Inferior parietal cortex (tissue), 1 donor: ENCODE results near the gene DIPK1A.
"Not testable (repeated sequence)": the region's sequence is repeated elsewhere in the genome, so short reads cannot be mapped to it uniquely, and the experiment has no call there.

Source experiments
- DNase-seq: peaks from one replicate; pipeline ENCODE4 v3.0.0-alpha.2; 2016; ENCODE audit errors: extremely low spot score

DIPK1A gene

DNA sequence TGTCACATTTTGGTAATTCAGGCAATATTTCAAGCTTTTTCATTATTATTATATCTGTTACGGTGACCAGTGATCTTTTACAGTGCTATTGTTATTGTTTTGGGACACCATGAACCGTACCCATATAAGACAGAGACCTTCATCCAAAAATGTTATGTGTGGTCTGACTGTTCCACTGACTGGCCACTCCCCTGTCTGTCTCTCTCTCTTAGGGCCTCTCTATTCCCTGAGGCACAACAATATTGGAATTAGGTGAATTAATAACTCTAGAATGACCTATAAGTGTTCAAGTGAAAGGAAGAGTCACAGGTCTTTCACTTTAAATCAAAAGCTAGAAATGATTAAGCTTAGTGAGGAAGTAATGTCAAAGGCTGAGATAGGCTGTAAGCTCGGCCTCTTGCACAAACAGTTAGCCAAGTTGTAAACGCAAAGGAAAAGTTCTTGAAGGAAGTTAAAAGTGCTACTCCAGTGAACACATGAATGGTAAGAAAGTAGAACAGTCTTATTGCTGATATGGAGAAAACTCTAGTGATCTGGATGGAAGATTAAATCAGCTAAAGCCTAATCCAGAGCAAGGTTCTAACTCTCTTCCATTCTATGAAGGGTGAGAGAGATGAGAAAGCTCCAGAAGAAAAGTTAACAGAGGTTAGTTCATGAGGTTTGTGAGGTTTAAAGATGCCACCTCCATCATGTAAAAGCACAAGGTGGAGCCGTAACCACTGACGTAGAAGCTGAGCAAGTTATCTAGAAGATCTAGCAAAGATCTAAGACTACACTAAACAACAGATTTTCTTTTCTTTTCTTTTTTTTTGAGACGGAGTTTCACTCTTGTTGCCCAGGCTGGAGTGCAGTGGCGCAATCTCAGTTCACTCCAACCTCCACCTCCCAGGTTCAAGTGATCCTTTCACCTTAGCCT is 19.7 kb upstream of the DIPK1A start:
- no peak for DNase-seq

DNA sequence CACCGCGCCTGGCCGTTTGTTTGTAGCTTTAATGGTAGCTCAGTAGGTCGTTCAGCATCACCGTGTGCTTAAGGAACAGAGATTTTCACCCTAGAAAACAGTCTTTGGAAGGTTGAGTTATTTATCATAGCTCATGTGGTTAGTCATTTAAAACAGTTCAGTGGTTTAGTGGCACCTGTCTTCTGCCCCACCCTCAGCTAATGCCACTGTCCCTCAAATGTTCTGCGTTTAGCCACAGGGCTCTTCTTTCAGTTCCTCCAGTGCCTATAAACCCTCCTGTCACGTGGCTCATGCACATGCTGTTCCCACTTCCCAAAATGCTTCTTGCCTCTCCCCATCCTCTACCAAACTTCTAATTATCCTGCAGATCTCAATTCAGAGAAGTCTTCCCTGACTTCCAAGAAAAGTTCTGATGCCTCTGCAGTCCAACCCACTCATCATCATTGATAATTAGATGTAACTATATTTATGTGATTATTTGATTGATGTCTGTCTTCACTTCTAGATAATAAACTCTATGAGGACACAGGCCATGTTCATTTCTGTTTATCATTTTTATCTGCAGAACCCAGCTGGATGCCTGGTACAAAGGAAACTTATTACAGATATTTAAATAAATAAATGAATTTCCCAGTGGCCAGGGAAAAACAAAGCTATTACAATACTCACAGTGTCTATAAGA is 14.4 kb upstream of the DIPK1A start:
- DNase-seq: no peak

DNA sequence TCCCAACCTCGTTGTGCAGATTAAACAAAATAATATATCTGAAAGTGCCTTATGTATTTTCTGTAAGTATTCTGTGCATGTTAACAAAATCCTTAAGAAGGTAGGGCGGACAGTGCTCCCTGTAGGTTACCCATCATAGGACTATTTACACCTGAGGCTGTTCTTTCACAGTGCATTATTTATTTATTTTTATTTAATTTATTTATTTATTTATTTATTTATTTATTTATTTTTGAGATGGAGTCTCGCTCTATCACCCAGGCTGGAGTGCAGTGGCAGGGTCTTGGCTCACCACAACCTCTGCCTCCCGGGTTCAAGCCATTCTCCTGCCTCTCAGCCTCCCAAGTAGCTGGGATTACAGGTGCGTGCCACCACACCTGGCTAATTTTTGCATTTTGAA is 12.8 kb upstream of the DIPK1A start:
- DNase-seq: not testable (repeated sequence)

DNA sequence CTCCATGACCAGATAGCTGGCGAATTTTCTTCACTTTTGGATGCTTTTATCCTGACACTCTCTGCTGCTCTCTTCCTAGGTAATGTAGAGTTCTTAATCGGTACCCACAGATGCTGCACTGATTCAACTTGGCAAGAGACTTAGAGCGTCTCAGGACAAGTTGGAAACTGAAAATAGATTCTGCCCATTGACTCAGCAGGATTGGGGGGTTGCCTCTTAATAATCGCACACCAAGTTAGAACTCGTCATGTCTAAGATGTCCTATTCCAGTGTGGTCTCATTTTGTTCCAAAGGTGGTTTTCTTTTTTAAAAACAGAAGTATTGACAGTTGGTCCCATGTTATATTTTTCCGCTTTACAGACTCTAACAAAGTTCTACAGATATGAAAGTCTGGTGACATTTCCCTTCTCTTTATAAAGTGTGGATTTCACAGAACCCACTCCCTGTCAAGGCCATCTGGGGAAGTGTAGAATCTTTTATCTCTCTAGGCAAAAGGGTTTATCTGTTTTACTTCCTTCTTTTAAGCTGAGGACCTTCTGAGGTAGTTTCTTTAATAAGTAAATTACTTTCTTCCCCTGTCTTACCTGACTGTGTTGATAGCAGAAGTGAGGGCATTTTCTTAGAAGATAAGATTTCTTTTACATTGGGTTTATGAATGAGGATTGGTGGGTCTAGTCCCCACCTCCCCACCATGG is 12.1 kb upstream of the DIPK1A start:
- no peak for DNase-seq

DNA sequence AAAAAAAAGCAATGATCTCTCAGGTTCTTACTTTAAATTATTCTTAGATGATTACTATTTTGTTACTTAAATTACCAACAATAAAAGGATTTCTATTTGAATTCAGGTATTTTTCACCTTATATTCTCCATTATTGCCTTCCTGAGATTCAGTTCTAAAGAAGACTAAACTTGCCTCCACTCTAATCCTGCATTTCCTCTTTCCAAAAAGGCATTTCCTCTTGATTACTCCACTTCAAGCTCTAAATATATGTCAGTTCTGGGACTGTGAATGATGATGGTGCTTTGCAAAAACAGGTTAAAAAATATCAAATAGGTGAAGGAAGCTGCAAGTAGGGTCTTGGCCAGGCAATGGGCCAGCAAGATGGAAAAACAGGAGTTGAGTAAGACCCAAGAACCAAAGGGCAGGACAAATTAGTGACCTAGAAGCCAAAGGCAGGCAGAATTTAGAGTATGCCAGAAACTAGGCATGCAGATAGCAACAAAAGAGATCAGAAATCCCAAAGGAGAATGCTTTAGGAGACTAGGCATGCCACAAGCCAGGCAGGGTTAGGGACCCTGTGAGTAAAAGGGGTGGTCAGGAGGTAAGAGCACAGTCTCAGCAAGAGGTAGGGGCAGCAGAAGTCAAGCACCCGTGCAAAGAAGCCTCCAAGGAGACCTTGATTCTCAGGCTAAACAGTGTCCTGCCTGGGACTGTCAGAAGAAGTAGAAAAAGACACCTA is 11.3 kb upstream of the DIPK1A start:
- DNase-seq: no peak

DNA sequence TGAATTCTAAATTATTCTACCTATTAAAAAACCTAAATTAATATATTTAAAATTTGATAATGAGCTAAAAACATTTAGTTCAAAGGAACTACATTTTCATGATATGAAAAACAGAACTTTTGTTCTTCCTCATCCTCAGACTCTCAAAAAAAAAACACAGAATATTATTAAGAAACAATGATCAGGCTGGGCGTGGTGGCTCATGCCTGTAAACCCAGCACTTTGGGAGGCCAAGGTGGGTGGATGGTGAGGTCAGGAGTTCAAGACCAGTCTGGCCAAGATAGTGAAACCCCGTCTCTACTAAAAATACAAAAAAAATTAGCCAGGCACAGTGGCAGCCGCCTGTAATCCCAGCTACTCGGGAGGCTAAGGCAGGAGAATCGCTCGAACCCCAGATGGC is 10.7 kb upstream of the DIPK1A start:
- not testable (repeated sequence) for DNase-seq

DNA sequence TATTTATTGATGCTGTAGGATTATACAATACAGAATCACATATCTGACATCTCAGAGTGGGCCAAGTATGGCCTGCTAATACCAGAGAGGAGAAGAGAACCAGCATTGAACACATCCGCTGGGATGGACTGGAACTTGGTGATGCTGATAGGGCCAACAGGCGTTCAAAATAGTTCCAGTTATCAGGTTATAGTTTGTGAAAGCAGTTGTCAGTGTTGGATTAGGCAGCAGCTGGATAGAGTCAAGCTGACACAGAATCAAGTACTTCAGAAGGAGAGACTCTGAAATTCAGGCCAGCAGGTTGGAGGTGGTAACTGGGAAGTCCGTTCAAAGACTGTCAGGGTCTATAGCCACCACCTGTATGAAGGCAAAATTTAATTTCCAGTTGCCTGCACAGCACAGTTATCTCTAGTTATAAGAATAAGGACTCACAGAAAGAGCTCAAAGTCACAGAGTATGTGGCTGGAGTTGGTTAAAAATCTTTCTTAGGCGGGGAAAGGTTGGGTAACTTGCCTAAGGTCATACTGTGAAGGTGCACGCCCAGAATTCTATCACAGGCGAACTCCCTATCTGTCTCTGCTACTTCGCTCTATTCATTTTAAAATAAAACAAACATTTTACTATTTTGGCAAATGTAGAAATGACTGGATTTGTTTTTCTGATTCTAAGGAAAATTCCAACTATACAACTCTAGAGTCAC is 9.9 kb upstream of the DIPK1A start:
- DNase-seq: no peak

DNA sequence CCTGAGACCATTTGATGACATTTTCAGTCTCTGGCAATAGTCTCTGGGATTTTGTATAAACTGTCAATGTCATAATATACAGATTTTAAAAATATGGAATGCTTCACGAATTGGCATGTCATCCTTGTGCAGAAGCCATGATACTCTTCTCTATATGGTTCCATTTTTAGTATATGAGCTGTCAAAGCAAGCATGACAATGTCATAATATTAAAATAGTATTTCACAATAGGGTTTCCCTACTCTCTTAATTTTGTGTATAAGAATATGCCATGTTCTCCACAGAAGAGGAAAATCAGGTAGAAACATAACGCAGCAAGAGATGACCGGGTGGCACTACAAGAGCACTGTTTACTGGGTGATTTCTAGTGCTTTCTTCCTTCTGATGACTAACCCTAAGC is 8.3 kb upstream of the DIPK1A start:
- DNase-seq: no peak

DNA sequence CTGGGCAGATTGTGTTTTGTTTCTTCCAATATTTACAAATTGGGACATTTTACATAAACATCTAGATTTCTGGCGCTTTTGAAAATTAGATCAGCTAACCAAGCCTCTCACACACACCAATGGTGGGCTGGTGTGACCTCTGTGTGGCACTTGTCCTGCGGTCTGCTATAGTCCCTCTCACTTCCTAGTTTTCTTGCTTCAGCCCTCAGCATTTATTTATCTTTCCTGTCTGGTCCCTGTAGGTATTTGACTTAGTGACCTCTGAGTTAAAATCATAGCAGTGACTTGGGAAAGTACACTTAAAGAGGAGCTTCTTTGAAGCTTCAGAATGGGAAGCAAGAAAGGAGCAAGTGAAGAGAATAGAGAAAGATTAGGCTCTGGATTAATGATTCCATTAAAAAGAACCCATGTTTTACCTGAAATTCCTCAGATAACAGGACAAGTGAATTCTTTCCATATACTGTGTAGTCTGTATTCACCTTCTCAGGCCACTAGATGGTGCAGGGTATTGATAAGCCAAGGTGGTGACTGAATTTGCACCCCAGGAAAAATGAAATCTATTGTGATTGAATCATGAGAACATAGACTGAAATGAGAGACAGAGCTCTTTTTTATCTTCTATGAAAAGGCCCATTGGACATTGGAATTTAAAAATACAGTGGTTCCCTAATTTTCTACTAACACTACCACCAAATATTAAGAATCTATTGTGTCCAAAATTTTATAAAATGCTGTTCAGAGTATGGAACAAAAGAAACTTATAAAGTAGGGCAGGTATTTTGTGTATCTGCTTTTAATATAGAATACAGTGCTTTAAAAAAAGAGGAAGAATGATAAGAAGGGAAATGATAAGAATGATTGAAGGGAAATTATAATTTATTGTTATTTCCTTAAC is 7.1 kb upstream of the DIPK1A start:
- no peak for DNase-seq

DNA sequence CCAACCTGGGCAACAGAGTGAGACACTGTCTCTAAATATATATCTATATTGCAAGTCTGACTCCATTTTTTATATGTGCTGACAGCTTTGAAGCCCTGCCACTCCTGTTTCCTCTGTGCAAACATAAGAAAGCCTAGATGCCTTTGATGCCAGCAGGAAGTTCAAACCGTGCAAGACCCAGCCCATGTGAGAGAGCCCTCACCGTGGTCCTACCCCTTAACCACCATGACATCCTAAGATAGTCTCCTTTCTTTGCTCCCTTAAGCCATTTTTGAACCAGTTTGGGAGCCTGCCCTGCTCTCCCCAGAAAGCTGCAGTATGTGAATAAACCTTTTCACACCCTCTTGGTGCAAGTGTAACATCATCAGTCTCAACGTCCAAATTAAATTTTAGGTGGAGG is 3.7 kb upstream of the DIPK1A start:
- DNase-seq: no peak

DNA sequence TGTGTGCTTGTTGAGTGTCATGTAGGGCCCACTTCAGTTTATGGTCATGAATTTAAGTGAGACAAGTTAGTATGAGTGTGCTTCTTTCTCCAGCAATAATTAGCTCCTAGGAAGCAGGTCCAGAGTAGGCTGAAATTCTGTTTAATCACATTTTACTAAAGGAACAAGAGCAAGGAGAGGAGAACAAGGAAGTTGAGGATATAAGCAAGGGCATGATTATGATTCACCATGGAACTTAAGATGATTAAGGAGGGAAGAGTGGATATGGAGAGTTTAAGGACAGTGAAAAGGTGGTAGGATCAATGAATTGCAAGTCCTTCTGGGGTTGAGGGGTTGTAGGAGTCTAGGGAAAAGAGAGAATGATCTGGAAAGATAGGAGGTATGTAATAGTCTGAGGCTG is 3.1 kb upstream of the DIPK1A start:
- no peak for DNase-seq

DNA sequence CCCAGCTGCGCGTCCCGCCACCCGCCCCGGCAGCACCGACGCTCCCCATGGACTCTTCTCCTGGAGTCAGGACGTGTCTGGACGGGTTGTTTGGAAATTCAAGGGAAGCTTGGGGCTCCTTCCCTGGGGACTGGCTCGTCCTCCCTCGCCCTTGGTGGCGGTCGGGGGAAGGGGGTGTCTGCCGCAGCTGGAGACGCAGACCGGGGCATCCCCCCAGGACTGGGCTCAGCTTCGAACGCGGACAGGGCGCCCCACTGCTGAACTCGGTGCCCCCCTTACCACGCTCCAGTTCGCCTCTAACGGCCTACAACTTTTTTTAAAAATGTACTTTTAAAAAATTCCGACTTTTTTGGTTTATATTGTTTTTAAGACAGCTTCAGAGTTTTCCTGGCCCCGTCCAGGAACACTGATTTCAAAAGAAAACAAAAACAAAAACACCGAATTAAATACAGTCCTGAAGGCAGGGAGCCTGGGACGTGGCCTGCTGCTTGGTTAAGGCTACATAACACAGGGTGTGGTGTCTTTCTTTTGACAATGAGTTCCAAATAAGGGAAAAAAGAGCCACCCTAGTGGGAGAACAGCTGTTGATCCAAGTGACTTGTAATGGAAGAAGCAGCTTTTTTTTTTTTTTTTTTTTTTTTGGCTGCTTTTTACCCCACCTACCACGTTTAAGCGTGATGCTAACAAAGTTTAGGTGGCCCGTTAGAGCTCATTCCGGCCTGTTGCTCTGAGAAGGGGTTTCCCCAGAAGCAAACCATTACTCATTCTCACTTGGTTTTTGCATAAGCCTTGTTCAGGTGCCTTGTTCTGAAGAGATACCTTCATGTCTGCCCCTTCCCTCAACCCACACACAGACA is 862 bp upstream of the DIPK1A start:
- DNase-seq: no peak

DNA sequence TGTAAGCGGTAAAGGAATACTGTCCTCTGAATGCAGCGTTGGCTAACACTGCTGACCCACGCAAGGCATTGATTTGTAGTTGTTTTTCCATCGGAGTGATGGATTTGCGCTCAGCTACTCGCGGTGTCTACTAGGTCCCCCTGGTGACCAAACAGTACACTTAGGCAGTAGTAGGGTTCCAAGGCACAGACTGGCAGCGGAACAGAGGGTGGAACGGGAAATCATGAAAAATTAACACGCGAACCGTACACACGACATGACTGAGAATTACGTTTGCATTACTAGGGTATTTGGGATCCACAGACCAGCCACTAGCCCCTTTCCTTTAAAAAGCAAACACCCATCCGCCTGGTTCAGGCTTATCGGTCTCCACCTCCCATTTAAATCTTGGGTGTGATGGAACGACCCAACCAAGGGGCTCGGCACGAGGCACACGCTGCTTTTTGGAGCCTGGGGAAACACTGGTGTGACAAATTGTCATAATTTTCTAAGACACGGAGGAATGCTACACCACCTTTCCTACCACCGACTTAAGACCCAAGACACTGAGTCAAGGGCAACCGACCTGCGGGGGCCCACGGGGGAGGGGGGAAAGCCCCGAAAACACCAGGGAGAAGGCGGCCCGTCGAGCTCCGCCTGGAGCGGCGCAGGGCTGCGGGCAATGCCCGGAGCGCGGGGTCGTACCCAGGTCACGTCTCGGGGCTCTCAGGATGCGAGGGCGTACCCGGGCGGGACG is 699 bp downstream of the DIPK1A start:
- peak; percentile 91 for DNase-seq

DNA sequence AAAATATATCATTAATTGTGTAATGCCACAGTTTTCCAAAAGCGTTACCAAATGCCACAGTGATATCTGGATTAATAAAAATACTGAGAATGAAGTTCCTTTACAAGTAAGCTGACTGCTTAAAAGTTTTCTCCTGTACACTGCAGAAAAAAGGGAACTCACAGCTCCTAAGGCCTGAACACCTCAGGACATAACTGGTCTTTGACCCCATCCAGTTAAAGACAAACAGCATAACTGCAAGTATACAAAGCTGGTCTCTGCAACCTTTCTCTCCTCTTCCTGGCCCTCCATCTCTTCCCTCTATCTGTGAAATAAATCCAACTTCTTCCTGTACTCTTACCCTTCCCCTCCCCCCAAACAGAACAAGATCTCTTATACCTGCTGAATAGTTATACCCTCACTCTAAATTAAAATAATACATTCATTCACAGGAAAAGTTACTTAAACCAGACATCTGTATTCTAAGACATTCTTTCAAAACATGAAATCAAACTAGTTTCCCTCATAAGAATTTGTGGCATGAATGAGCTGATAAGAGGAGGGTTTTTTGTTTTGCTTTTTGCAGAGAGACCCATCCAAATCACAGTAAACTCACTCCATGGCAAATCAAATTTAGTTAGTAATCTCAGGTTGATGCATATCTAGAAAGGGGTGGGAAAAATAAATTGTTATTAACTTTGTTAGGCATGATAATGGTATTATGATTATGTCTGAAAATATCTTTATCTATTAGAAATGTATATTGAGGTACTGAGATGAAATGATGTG is 2.9 kb downstream of the DIPK1A start:
- no peak for DNase-seq

DNA sequence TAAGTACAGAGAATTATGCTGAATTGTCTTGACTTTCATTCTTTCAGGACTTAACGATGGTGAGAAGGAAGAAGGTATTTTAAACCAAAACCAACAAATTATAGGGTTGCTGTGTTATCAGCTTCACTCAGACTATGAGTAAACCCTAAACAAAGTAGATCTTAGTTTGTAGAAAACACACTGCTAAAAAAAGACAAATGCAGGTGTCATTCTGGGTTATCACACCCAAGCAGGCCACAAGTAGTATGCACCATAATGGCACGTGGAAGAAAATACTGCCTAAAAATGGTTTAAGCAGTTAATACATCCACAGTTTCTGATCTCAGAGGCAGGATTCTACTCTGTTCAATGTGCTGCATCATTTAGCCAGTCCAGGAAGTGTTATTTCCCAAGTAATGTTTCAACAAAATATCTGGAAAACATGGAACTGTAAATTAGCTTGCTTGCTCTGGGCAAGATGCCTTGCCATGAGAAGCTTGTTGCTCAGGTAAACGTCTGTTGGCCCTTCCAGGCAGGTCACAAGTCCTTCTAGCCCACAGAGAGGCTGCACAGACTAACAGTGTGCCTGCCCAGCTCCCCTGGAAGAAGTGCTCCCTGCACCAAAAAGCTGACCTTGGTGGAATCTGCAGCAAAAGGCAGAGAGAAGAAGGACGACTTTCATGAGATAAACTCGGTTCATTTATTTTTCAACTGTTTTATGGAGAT is 4.1 kb downstream of the DIPK1A start:
- DNase-seq: no peak

DNA sequence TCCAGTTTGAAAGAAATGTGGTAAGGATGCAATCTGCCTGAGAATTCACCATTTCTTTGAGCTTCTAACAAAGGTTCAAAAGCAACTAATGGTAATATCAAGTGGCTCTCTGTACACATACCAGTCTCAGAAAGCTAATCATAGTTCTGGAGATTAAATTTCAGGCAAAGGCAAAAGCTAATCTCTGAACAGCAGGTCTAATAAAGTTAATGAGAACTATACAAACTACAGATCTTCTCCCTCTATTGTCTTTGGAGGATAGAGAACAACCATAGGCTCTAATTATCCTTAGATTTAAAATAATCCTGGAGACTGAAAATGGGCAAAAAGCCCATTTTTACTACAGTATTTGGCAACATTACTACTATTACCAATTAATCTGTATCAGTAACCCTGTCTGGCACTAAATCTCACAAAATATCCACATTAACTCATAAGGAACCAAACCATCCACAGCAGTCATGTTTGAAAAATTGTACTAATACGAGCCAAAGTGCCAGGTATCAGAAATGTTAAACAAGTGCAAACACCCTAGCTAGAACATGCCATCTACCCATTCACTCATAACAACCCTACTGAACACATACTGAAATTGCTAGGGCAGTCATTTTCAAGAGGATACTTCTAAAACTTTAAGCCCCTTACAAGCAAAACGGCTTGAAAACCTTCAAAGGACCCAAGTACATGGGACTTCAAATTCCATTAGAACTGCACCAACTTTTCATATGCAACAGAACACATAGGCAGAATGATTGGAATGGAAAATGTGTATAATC is 4.8 kb downstream of the DIPK1A start:
- no peak for DNase-seq
